Measurements from ENCODE around the gene TCOF1.
A peak's percentile ranks its signal among the peaks of the same experiment; 100 is the strongest.

TCOF1 gene

GRCh38 chr5:150407096-150407720, 49.7 kb downstream of the TCOF1 start:
- TF ChIP-seq TEAD4 (IDR thresholded peaks at IDR 0.05): no peak
- TF ChIP-seq MAX (IDR thresholded peaks at IDR 0.05): no peak
- no peak for TF ChIP-seq FOXM1 (IDR thresholded peaks at IDR 0.05; ENCODE audit: borderline replicate concordance, low read depth)
- no peak for TF ChIP-seq RAD21 (IDR thresholded peaks at IDR 0.05; ENCODE audit: low read depth)
- TF ChIP-seq CREB1 (IDR thresholded peaks at IDR 0.05; ENCODE audit: low read depth): no peak
- no peak for TF ChIP-seq TCF12 (IDR thresholded peaks at IDR 0.05; ENCODE audit: low read depth)
- no peak for TF ChIP-seq CEBPB (IDR thresholded peaks at IDR 0.05)
- TF ChIP-seq USF1 (IDR thresholded peaks at IDR 0.05): no peak
- no peak for TF ChIP-seq ZBTB7A (IDR thresholded peaks at IDR 0.05; ENCODE audit: low read depth)
- TF ChIP-seq EP300 (IDR thresholded peaks at IDR 0.05; ENCODE audit: borderline replicate concordance): no peak
- no peak for TF ChIP-seq YY1 (IDR thresholded peaks at IDR 0.05; ENCODE audit: low read depth)
- no peak for TF ChIP-seq REST (IDR thresholded peaks at IDR 0.05; ENCODE audit: low read depth)
- no peak for TF ChIP-seq NFIC (IDR thresholded peaks at IDR 0.05)
- TF ChIP-seq TAF1 (IDR thresholded peaks at IDR 0.05; ENCODE audit: low read depth): no peak
- TF ChIP-seq EGR1 (IDR thresholded peaks at IDR 0.05): no peak

GRCh38 chr5:150408231-150408943, 50.9 kb downstream of the TCOF1 start:
- no peak for TF ChIP-seq TCF12 (IDR thresholded peaks at IDR 0.05; ENCODE audit: low read depth)
- no peak for TF ChIP-seq ZBTB7A (IDR thresholded peaks at IDR 0.05; ENCODE audit: low read depth)
- no peak for TF ChIP-seq REST (IDR thresholded peaks at IDR 0.05; ENCODE audit: low read depth)
- no peak for TF ChIP-seq CEBPB (IDR thresholded peaks at IDR 0.05)
- TF ChIP-seq EP300 (IDR thresholded peaks at IDR 0.05; ENCODE audit: borderline replicate concordance): no peak
- TF ChIP-seq RAD21 (IDR thresholded peaks at IDR 0.05; ENCODE audit: low read depth): no peak
- TF ChIP-seq CREB1 (IDR thresholded peaks at IDR 0.05; ENCODE audit: low read depth): no peak
- no peak for TF ChIP-seq USF1 (IDR thresholded peaks at IDR 0.05)
- no peak for TF ChIP-seq YY1 (IDR thresholded peaks at IDR 0.05; ENCODE audit: low read depth)
- TF ChIP-seq MAX (IDR thresholded peaks at IDR 0.05): no peak
- no peak for TF ChIP-seq TAF1 (IDR thresholded peaks at IDR 0.05; ENCODE audit: low read depth)
- no peak for TF ChIP-seq NFIC (IDR thresholded peaks at IDR 0.05)
- no peak for TF ChIP-seq TEAD4 (IDR thresholded peaks at IDR 0.05)
- no peak for TF ChIP-seq EGR1 (IDR thresholded peaks at IDR 0.05)
- TF ChIP-seq FOXM1 (IDR thresholded peaks at IDR 0.05; ENCODE audit: borderline replicate concordance, low read depth): no peak

GRCh38 chr5:150409638-150410523, 52.4 kb downstream of the TCOF1 start:
- peak; percentile 91 for TF ChIP-seq ZBTB7A (IDR thresholded peaks at IDR 0.05; ENCODE audit: low read depth)
- TF ChIP-seq EGR1 (IDR thresholded peaks at IDR 0.05): no peak
- peak; percentile 88 for TF ChIP-seq CREB1 (IDR thresholded peaks at IDR 0.05; ENCODE audit: low read depth)
- TF ChIP-seq NFIC (IDR thresholded peaks at IDR 0.05): no peak

GRCh38 chr5:150410524-150411244, 53.2 kb downstream of the TCOF1 start:
- TF ChIP-seq REST (IDR thresholded peaks at IDR 0.05; ENCODE audit: low read depth) (no peak), CREB1 (IDR thresholded peaks at IDR 0.05; ENCODE audit: low read depth) (peak; percentile 92), YY1 (IDR thresholded peaks at IDR 0.05; ENCODE audit: low read depth) (no peak), NFIC (IDR thresholded peaks at IDR 0.05) (0 out of 2 replicates have a peak, but pooled peaks have one; percentile 21), ZBTB7A (IDR thresholded peaks at IDR 0.05; ENCODE audit: low read depth) (no peak), TAF1 (IDR thresholded peaks at IDR 0.05; ENCODE audit: low read depth) (no peak)
